SK-N-SH treated with all-trans-retinoic acid at 6 μM for 48 hours (cell line): ENCODE measurements around the gene VAT1L.

Experiments used
- ATAC-seq: fragments of 200-7000 bp; cut with Tn5 transposase; 3 replicates; pipeline ENCODE4 v1.9.1; 2020; ENCODE audit warnings: mild to moderate bottlenecking, moderate library complexity
- BACH2 ChIP-seq: fragments of 250-450 bp; sonication (Bioruptor Pico); IDR thresholded peaks from 2 replicates; pipeline ENCODE4 v1.9.0; 2021; ENCODE audit warnings: mild to moderate bottlenecking, borderline replicate concordance
- CSDC2 ChIP-seq: fragments of 250-450 bp; sonication (Bioruptor Pico); IDR thresholded peaks from 2 replicates; pipeline ENCODE4 v1.5.0; 2020; ENCODE audit warnings: mild to moderate bottlenecking, moderate library complexity
- CSRNP3 ChIP-seq: fragments of 250-450 bp; sonication (Bioruptor Pico); IDR thresholded peaks from 2 replicates; pipeline ENCODE4 v1.5.1; 2021; ENCODE audit warnings: mild to moderate bottlenecking, moderate library complexity
- GLIS3 ChIP-seq: fragments of 250-450 bp; sonication (Bioruptor Pico); IDR thresholded peaks from 2 replicates; pipeline ENCODE4 v1.5.0; 2020; ENCODE audit warnings: mild to moderate bottlenecking, moderate library complexity
- OSR1 ChIP-seq: fragments of 250-450 bp; sonication (Bioruptor Pico); IDR thresholded peaks from 2 replicates; pipeline ENCODE4 v1.8.0; 2022; ENCODE audit warnings: moderate library complexity, mild to moderate bottlenecking, inconsistent platforms
- PATZ1 ChIP-seq: fragments of 250-450 bp; sonication (Bioruptor Pico); IDR thresholded peaks from 2 replicates; pipeline ENCODE4 v1.8.0; 2020; ENCODE audit warnings: mild to moderate bottlenecking, moderate library complexity, borderline replicate concordance
- POU6F1 ChIP-seq: fragments of 250-450 bp; sonication (Bioruptor Pico); IDR thresholded peaks from 2 replicates; pipeline ENCODE4 v1.8.0; 2021; ENCODE audit warnings: low read depth, mild to moderate bottlenecking, moderate library complexity, borderline replicate concordance
- RARB ChIP-seq: fragments of 250-450 bp; sonication (Bioruptor Pico); IDR thresholded peaks from 2 replicates; pipeline ENCODE4 v1.8.0; 2021; ENCODE audit warnings: mild to moderate bottlenecking, moderate library complexity
- SNAI2 ChIP-seq: fragments of 250-450 bp; sonication (Bioruptor Pico); IDR thresholded peaks from 2 replicates; pipeline ENCODE4 v1.5.0; 2020; ENCODE audit warnings: mild to moderate bottlenecking, moderate library complexity
- TCF4 ChIP-seq: fragments of 250-450 bp; sonication (Bioruptor Pico); IDR thresholded peaks from 2 replicates; pipeline ENCODE4 v1.8.0; 2021; ENCODE audit warnings: mild to moderate bottlenecking, moderate library complexity, borderline replicate concordance
- TOX ChIP-seq: fragments of 250-450 bp; sonication (Bioruptor Pico); IDR thresholded peaks from 2 replicates; pipeline ENCODE4 v1.8.0; 2021; ENCODE audit warnings: mild to moderate bottlenecking, moderate library complexity, borderline replicate concordance
- TSHZ2 ChIP-seq: fragments of 250-450 bp; sonication (Bioruptor Pico); IDR thresholded peaks from 2 replicates; pipeline ENCODE4 v1.5.0; 2020; ENCODE audit warnings: mild to moderate bottlenecking, moderate library complexity
- ZFP3 ChIP-seq: fragments of 250-450 bp; sonication (Bioruptor Pico); IDR thresholded peaks from 2 replicates; pipeline ENCODE4 v1.5.0; 2020; ENCODE audit warnings: mild to moderate bottlenecking, moderate library complexity
- ZFP30 ChIP-seq: fragments of 450-650 bp; formaldehyde crosslinking; IDR thresholded peaks from 2 replicates; pipeline ENCODE4 v1.5.0; 2022; ENCODE audit warnings: mild to moderate bottlenecking, moderate library complexity
- ZNF565 ChIP-seq: fragments of 450-650 bp; formaldehyde crosslinking; conservative IDR thresholded peaks from 2 replicates; pipeline ENCODE4 v1.5.0; 2020; ENCODE audit warnings: low read depth, mild to moderate bottlenecking, moderate library complexity
- ZNF70 ChIP-seq: fragments of 450-650 bp; formaldehyde crosslinking; IDR thresholded peaks from 2 replicates; pipeline ENCODE4 v1.5.0; 2020; ENCODE audit warnings: mild to moderate bottlenecking, moderate library complexity

VAT1L gene

GRCh38 chr16:78028018-78028417, 239.7 kb downstream of the VAT1L start:
- TF ChIP-seq POU6F1 (no peak), ZFP3 (CRISPR knock-in tag) (no peak), CSRNP3 (CRISPR knock-in tag) (no peak), ZFP30 (CRISPR knock-in tag) (no peak), OSR1 (CRISPR knock-in tag) (no peak), TCF4 (CRISPR knock-in tag) (no peak), GLIS3 (no peak), TOX (CRISPR knock-in tag) (no peak), PATZ1 (CRISPR knock-in tag) (no peak), ZNF70 (CRISPR knock-in tag) (no peak), BACH2 (CRISPR knock-in tag) (no peak), TSHZ2 (CRISPR knock-in tag) (no peak), ZNF565 (CRISPR knock-in tag) (no peak), CSDC2 (CRISPR knock-in tag) (no peak), RARB (no peak), SNAI2 (CRISPR knock-in tag) (no peak)

More at GRCh38 chr16:78028018-78028417, 239.7 kb downstream of the VAT1L start:
- ATAC-seq, result no peak
